Testis (tissue), 2 donors: ENCODE measurements around the gene KLK11.

Experiments used
- POLR2A ChIP-seq: fragments of 450-650 bp; IDR thresholded peaks from one replicate; pipeline ENCODE4 v1.6.1; 2017; ENCODE audit warnings: antibody characterized with exemption, mild to moderate bottlenecking, moderate library complexity
- TF ChIP-seq, protein P1 (sequence below), 3 experiments: fragments of 450-650 bp in 2 of 3; fragments of 200-600 bp in 1 of 3; sonication (generic) in 1 of 3; IDR thresholded peaks; one replicate each; pipeline ENCODE4 v1.5.1; 2016 to 2019; ENCODE audit warnings: antibody characterized with exemption in 3 of 3, mild to moderate bottlenecking in 2 of 3, moderate library complexity in 1 of 3

DNA sequence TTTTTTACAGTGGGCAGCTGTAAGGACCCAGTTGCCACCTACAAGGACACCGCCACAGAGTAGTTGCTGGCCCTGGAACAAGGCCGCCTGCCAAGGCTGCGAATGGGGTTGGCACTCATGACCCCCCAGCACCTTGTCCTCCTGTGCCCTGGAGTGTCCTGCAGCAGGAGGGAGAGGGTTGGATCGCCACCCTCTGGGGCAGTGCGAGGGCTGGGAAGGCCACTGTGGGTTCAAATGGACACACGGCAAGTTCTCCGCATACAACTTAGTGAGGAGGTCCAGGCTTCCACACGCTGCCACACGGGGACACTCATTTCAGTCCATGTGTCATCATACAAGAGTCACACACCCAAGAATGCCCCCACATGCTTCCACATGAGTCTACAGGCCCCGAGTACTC is 26.0 kb downstream of the KLK11 start:
- TF ChIP-seq, protein P1, sequence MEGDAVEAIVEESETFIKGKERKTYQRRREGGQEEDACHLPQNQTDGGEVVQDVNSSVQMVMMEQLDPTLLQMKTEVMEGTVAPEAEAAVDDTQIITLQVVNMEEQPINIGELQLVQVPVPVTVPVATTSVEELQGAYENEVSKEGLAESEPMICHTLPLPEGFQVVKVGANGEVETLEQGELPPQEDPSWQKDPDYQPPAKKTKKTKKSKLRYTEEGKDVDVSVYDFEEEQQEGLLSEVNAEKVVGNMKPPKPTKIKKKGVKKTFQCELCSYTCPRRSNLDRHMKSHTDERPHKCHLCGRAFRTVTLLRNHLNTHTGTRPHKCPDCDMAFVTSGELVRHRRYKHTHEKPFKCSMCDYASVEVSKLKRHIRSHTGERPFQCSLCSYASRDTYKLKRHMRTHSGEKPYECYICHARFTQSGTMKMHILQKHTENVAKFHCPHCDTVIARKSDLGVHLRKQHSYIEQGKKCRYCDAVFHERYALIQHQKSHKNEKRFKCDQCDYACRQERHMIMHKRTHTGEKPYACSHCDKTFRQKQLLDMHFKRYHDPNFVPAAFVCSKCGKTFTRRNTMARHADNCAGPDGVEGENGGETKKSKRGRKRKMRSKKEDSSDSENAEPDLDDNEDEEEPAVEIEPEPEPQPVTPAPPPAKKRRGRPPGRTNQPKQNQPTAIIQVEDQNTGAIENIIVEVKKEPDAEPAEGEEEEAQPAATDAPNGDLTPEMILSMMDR (IDR thresholded peaks at IDR 0.05) = no peak
- no peak for TF ChIP-seq POLR2A
